A673 (cell line): Measurements from ENCODE around the gene KRT76. TPM values are rescaled to one million over a fixed set of nuclear protein-coding genes. Genes with fewer than 3 reads are reported as not detected.

Source experiments
- BruUV-seq: library from RNA; stranded (reverse); fragments of 400-500 nt; replicated peaks from 2 replicates; lab custom pipeline; 2021; lab: Mats Ljungman, UMichigan
- CTCF ChIA-PET: fragments of 300-600 bp; sonication (Branson Sonifier 250); formaldehyde crosslinking; loops from one replicate; lab custom pipeline; 2022; ENCODE audit warnings: antibody characterized with exemption; lab: Charles Lee
- POLR2A ChIA-PET: fragments of 300-600 bp; sonication (Branson Sonifier 250); formaldehyde crosslinking; loops from one replicate; lab custom pipeline; 2022; ENCODE audit warnings: antibody characterized with exemption; ENCODE audit not compliant: low non-redundant PET; lab: Charles Lee
- DNase-seq: peaks from one replicate; pipeline ENCODE4 v3.0.0-alpha.2; 2015; ENCODE audit warnings: low spot score
- H3K27ac ChIP-seq: fragments of 200-600 bp; sonication (generic); 2 replicates; pipeline ENCODE4 v1.5.1; 2016; ENCODE audit warnings: mixed run types, low read depth, mild to moderate bottlenecking, mixed read lengths, antibody characterized with exemption, low read length; ENCODE audit not compliant: poor library complexity, severe bottlenecking
- H3K27me3 ChIP-seq: fragments of 200-600 bp; sonication (generic); replicated peaks from 2 replicates; pipeline ENCODE4 v1.6.1; 2017; ENCODE audit warnings: mixed run types, low read depth, mild to moderate bottlenecking, mixed read lengths, antibody characterized with exemption, low read length; ENCODE audit not compliant: insufficient read depth, poor library complexity
- H3K36me3 ChIP-seq: fragments of 200-600 bp; sonication (generic); 2 replicates; pipeline ENCODE4 v1.6.1; 2016; ENCODE audit warnings: mixed run types, mild to moderate bottlenecking, mixed read lengths, antibody characterized with exemption, low read length; ENCODE audit not compliant: insufficient read depth, poor library complexity, severe bottlenecking
- H3K4me1 ChIP-seq: fragments of 200-600 bp; sonication (generic); 2 replicates; pipeline ENCODE4 v1.6.1; 2017; ENCODE audit warnings: mixed run types, mild to moderate bottlenecking, mixed read lengths, antibody characterized with exemption, low read length; ENCODE audit not compliant: insufficient read depth, poor library complexity, severe bottlenecking
- H3K4me3 ChIP-seq: fragments of 200-600 bp; sonication (generic); 2 replicates; pipeline ENCODE4 v1.5.1; 2016; ENCODE audit warnings: low read depth, mixed run types, mild to moderate bottlenecking, mixed read lengths, low read length; ENCODE audit not compliant: poor library complexity, severe bottlenecking
- H3K9me3 ChIP-seq: fragments of 200-600 bp; sonication (generic); 2 replicates; pipeline ENCODE4 v1.6.1; 2016; ENCODE audit warnings: mixed run types, low read depth, mild to moderate bottlenecking, mixed read lengths, antibody characterized with exemption, low read length; ENCODE audit not compliant: poor library complexity, severe bottlenecking
- CTCF ChIP-seq: fragments of 300-800, 200-600 bp; sonication (generic); conservative IDR thresholded peaks from 2 replicates; pipeline ENCODE4 v1.5.1; 2017; ENCODE audit warnings: low read depth, mild to moderate bottlenecking, antibody characterized with exemption, low read length, moderate library complexity, mixed read lengths
- EZH2 ChIP-seq: fragments of 200-600 bp; sonication (generic); IDR thresholded peaks from 2 replicates; pipeline ENCODE4 v1.6.1; 2017; ENCODE audit warnings: borderline replicate concordance, low read depth, mild to moderate bottlenecking, mixed read lengths, antibody characterized with exemption, low read length; ENCODE audit not compliant: poor library complexity, severe bottlenecking
- intact Hi-C: fragments of 100-400 bp; cut with micrococcal nuclease; formaldehyde crosslinking; loops from one replicate; pipeline ENCODE4 v1.10.0; 2022; ENCODE audit not compliant: unreplicated experiment
- total RNA-seq: library from RNA; stranded (reverse); gene quantifications from 2 replicates; pipeline ENCODE4 v1.2.3, GENCODE V29; 2021

KRT76 gene
- total RNA-seq, 1 experiment from 2014 or later: not detected

DNA sequence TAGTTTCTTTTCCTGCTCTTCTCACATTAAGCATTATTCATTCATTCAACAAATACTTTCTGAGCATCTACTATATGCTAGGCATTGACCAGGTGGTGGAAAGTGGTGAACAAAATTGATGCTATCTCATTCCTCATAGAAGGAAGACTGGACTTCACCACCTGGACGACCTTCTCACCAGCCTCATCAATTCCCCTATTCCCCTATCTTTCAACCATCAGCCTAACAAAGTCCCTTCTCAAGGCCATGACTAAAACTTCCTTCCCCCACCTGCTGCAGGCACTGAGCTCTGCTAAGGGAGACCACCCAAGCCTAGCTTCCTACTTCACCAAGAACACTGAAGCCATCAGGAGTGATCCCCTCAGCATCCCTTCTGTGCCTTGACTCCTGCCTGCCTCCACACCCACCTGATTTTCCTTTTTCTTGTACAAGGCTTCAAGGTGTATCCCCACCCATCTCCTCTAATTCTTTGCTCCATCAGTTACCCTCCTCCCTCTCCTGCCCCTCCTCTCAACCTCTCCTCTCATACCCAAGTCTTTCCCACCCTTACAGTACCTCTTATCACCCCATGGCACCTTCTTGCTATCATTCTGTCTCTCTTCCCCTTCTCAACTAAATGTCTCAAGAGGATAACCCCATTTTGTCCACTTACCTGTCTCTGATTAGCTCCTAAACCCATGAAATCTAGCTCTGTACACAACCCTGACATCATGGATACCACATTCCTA lies 19.5 kb downstream of the KRT76 start:
- TF ChIP-seq CTCF: no peak
- TF ChIP-seq EZH2: no peak
- CTCF ChIA-PET: no interaction called here
- BruUV-seq: no TSS peak

GRCh38 chr12:52756281-52756960 lies 20.7 kb downstream of the KRT76 start:
- ChIA-PET CTCF (no interaction called here), POLR2A (no interaction called here)
- no TSS peak for BruUV-seq
- intact Hi-C loops: no loop called here
- no peak for TF ChIP-seq EZH2
- no peak for TF ChIP-seq CTCF
- Histone ChIP-seq H3K4me3 (no peak overlapping the region), H3K27me3 (no peaks in the 10 kb centered on the region), H3K36me3 (no peaks in the 10 kb centered on the region), H3K4me1 (peaks cover 39% of the 10 kb centered on the region), H3K27ac (no peak overlapping the region), H3K9me3 (peaks cover 7% of the 10 kb centered on the region)
- DNase-seq: no peak

More for the DNA sequence above, 19.5 kb downstream of the KRT76 start:
- Histone ChIP-seq H3K36me3 (no peaks in the 10 kb centered on the region), H3K4me1 (peaks cover 32% of the 10 kb centered on the region), H3K9me3 (peaks cover 7% of the 10 kb centered on the region), H3K27ac (no peak overlapping the region), H3K4me3 (no peak overlapping the region), H3K27me3 (no peaks in the 10 kb centered on the region)
- intact Hi-C loops: no loop called here
- no peak for DNase-seq
- POLR2A ChIA-PET: no interaction called here

DNA sequence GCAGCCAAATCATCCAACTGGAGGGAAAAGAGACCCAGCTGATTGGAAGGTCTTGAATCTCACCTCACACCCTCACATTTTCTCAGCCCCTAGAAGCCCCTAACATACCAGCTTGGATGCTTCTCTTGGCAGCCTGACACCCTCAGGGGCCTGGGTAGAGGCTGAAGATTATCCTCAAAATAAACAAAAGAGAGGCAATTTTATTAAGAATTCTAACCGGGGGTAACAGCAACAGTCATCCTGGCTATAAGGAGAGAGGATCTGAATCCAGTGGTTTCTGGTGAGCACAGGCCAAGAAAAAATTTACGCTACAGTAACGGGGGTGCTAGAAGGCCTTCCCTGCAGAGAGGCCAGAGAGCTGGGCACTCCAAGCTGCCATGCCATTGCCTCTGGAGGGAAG lies 21.6 kb downstream of the KRT76 start:
- no peak overlapping the region for H3K4me3 ChIP-seq
- TF ChIP-seq CTCF (no peak), EZH2 (no peak)
- H3K36me3 ChIP-seq: no peaks in the 10 kb centered on the region
- H3K9me3 ChIP-seq: peaks cover 5% of the 10 kb centered on the region
- ChIA-PET POLR2A (no interaction called here), CTCF (no interaction called here)
- no TSS peak for BruUV-seq
- peaks cover 48% of the 10 kb centered on the region for H3K4me1 ChIP-seq
- H3K27me3 ChIP-seq: no peaks in the 10 kb centered on the region
- DNase-seq: no peak
- intact Hi-C loops: no loop called here
- no peak overlapping the region for H3K27ac ChIP-seq
